CD1c-positive myeloid dendritic cell (primary cell): ENCODE data around the gene PLA2G4E.

Experiments used
- DNase-seq: peaks from one replicate; pipeline ENCODE4 v3.0.0-alpha.2; 2016; ENCODE audit errors: extremely low spot score

Gene PLA2G4E

GRCh38 chr15:42021593-42021992 is 751 bp upstream of the PLA2G4E start:
- DNase-seq = no peak

- DNase-seq = no peak
These were observed 2.3 kb downstream of the PLA2G4E start for GRCh38 chr15:42018306-42019224.

- DNase-seq = no peak
These were observed 3.9 kb downstream of the PLA2G4E start for GRCh38 chr15:42016971-42017370.

GRCh38 chr15:42014406-42014805 is 6.4 kb downstream of the PLA2G4E start:
- DNase-seq = no peak

GRCh38 chr15:42012928-42013482 is 7.8 kb downstream of the PLA2G4E start:
- no peak for DNase-seq

- DNase-seq = no peak
These were observed 8.6 kb downstream of the PLA2G4E start for GRCh38 chr15:42012241-42012640.

- no peak for DNase-seq
These were observed 9.8 kb downstream of the PLA2G4E start for GRCh38 chr15:42011074-42011473.

- peak; percentile 44 for DNase-seq
These were observed 10.4 kb downstream of the PLA2G4E start for GRCh38 chr15:42010434-42010833.

GRCh38 chr15:42009474-42009873 is 11.4 kb downstream of the PLA2G4E start:
- no peak for DNase-seq

GRCh38 chr15:42009022-42009421 is 11.8 kb downstream of the PLA2G4E start:
- DNase-seq = no peak

- no peak for DNase-seq
These were observed 13.5 kb downstream of the PLA2G4E start for GRCh38 chr15:42007386-42007785.

GRCh38 chr15:42002333-42002732 is 18.5 kb downstream of the PLA2G4E start:
- no peak for DNase-seq

GRCh38 chr15:42001236-42001635 is 19.6 kb downstream of the PLA2G4E start:
- DNase-seq = no peak

- no peak for DNase-seq
These were observed 21.3 kb downstream of the PLA2G4E start for GRCh38 chr15:41999290-42000285.

GRCh38 chr15:41997845-41998244 is 23.0 kb downstream of the PLA2G4E start:
- no peak for DNase-seq

- no peak for DNase-seq
These were observed 23.8 kb downstream of the PLA2G4E start for GRCh38 chr15:41996921-41997592.

- DNase-seq = no peak
These were observed 24.5 kb downstream of the PLA2G4E start for GRCh38 chr15:41996376-41996775.

GRCh38 chr15:41995476-41995855 is 25.4 kb downstream of the PLA2G4E start:
- no peak for DNase-seq

GRCh38 chr15:41994772-41995475 is 25.9 kb downstream of the PLA2G4E start:
- DNase-seq = no peak

GRCh38 chr15:41994171-41994650 is 26.6 kb downstream of the PLA2G4E start:
- DNase-seq = no peak
